HG03558 (cell line): Measurements from ENCODE around the gene ZNF827.
A peak's percentile ranks its signal among the peaks of the same experiment; 100 is the strongest.

Experiments used
- ATAC-seq: cut with Tn5 transposase; IDR thresholded peaks from one replicate; pipeline ENCODE4 v1.9.1; 2021; ENCODE audit warnings: moderate number of reproducible peaks; ENCODE audit not compliant: unreplicated experiment; ENCODE audit errors: extremely low read depth

The ZNF827 gene

GRCh38 chr4:145890689-145891088 lies 47.9 kb downstream of the ZNF827 start:
- ATAC-seq, result no peak

- no peak for ATAC-seq
Observed at GRCh38 chr4:145888393-145888792, 50.2 kb downstream of the ZNF827 start.

GRCh38 chr4:145887241-145887991 lies 51.2 kb downstream of the ZNF827 start:
- ATAC-seq, result no peak

GRCh38 chr4:145886871-145887240 lies 51.8 kb downstream of the ZNF827 start:
- ATAC-seq, result no peak

- ATAC-seq, result no peak
Observed at GRCh38 chr4:145885666-145886065, 53.0 kb downstream of the ZNF827 start.

- ATAC-seq, result no peak
Observed at GRCh38 chr4:145884775-145885174, 53.8 kb downstream of the ZNF827 start.

GRCh38 chr4:145883101-145883694 lies 55.4 kb downstream of the ZNF827 start:
- ATAC-seq, result no peak

- no peak for ATAC-seq
Observed at GRCh38 chr4:145882604-145883003, 56.0 kb downstream of the ZNF827 start.

- ATAC-seq, result no peak
Observed at GRCh38 chr4:145881989-145882388, 56.6 kb downstream of the ZNF827 start.

GRCh38 chr4:145881576-145881975 lies 57.0 kb downstream of the ZNF827 start:
- no peak for ATAC-seq

- ATAC-seq, result no peak
Observed at GRCh38 chr4:145880355-145880960, 58.2 kb downstream of the ZNF827 start.

GRCh38 chr4:145879598-145879997 lies 59.0 kb downstream of the ZNF827 start:
- no peak for ATAC-seq

GRCh38 chr4:145878501-145879435 lies 59.9 kb downstream of the ZNF827 start:
- no peak for ATAC-seq

GRCh38 chr4:145876531-145877180 lies 62.0 kb downstream of the ZNF827 start:
- no peak for ATAC-seq

- no peak for ATAC-seq
Observed at GRCh38 chr4:145873901-145874300, 64.7 kb downstream of the ZNF827 start.

- no peak for ATAC-seq
Observed at GRCh38 chr4:145871209-145871608, 67.4 kb downstream of the ZNF827 start.

GRCh38 chr4:145870155-145871020 lies 68.2 kb downstream of the ZNF827 start:
- ATAC-seq, result no peak

- ATAC-seq, result peak; percentile 47
Observed at GRCh38 chr4:145868637-145869409, 69.8 kb downstream of the ZNF827 start.
